Astrocyte (in vitro differentiated cells and primary cell): ENCODE results near the gene CCDC12. TPM values are rescaled to one million over a fixed set of nuclear protein-coding genes. Genes with fewer than 3 reads are reported as not detected.
A peak's percentile ranks its signal among the peaks of the same experiment; 100 is the strongest.

Source experiments
- DNase-seq: peaks from one replicate; pipeline ENCODE4 v3.0.0-alpha.2; 2010; ENCODE audit warnings: low read depth
- FAIRE-seq: peaks from 2 replicates; lab custom pipeline; 2011; peaks lifted over from hg19 to GRCh38; lab: Jason Lieb, UNC
- H2AFZ ChIP-seq: 2 replicates; pipeline ENCODE4 v1.6.0; 2012; ENCODE audit warnings: low read depth, low read length, inconsistent platforms
- H3K27ac ChIP-seq: 2 replicates; pipeline ENCODE4 v1.5.1; 2011; ENCODE audit warnings: low read depth, low read length, inconsistent platforms
- H3K27me3 ChIP-seq: 2 replicates; pipeline ENCODE4 v1.6.0; 2011; ENCODE audit warnings: low read length, inconsistent platforms; ENCODE audit not compliant: insufficient read depth
- H3K36me3 ChIP-seq: 2 replicates; pipeline ENCODE4 v1.5.1; 2011; ENCODE audit warnings: low read length, inconsistent platforms; ENCODE audit not compliant: insufficient read depth
- H3K4me1 ChIP-seq: 2 replicates; pipeline ENCODE4 v1.5.1; 2011; ENCODE audit warnings: low read length, inconsistent platforms; ENCODE audit not compliant: insufficient read depth
- H3K4me2 ChIP-seq: 2 replicates; pipeline ENCODE4 v1.6.0; 2012; ENCODE audit warnings: low read length, inconsistent platforms
- H3K4me3 ChIP-seq: 2 replicates; pipeline ENCODE4 v1.5.1; 2011; ENCODE audit warnings: low read depth, mild to moderate bottlenecking, low read length, inconsistent platforms; ENCODE audit not compliant: insufficient read depth
- H3K79me2 ChIP-seq: 2 replicates; pipeline ENCODE4 v1.6.0; 2012; ENCODE audit warnings: mild to moderate bottlenecking, low read length, inconsistent platforms; ENCODE audit not compliant: insufficient read depth
- H3K9ac ChIP-seq: 2 replicates; pipeline ENCODE4 v1.6.0; 2012; ENCODE audit warnings: mild to moderate bottlenecking, low read length, inconsistent platforms
- H3K9me3 ChIP-seq: 2 replicates; pipeline ENCODE4 v1.5.1; 2012; ENCODE audit warnings: low read depth, mild to moderate bottlenecking, low read length, inconsistent platforms; ENCODE audit not compliant: insufficient read depth
- H4K20me1 ChIP-seq: 2 replicates; pipeline ENCODE4 v1.6.0; 2012; ENCODE audit warnings: low read length, inconsistent platforms; ENCODE audit not compliant: insufficient read depth
- H3K27ac Mint-ChIP-seq: one replicate; pipeline ENCODE4 v1.8.0; 2021; ENCODE audit warnings: mild to moderate bottlenecking, mixed read lengths; ENCODE audit not compliant: unreplicated experiment
- H3K27me3 Mint-ChIP-seq: one replicate; pipeline ENCODE4 v1.8.0; 2021; ENCODE audit warnings: low read depth, mixed read lengths; ENCODE audit not compliant: unreplicated experiment
- H3K36me3 Mint-ChIP-seq: one replicate; pipeline ENCODE4 v1.8.0; 2021; ENCODE audit warnings: low read depth, mixed read lengths; ENCODE audit not compliant: unreplicated experiment
- H3K4me1 Mint-ChIP-seq: one replicate; pipeline ENCODE4 v1.8.0; 2021; ENCODE audit warnings: low read depth, mixed read lengths; ENCODE audit not compliant: unreplicated experiment
- H3K4me3 Mint-ChIP-seq: one replicate; pipeline ENCODE4 v1.8.0; 2021; ENCODE audit warnings: mild to moderate bottlenecking, moderate library complexity, mixed read lengths; ENCODE audit not compliant: unreplicated experiment
- H3K9me3 Mint-ChIP-seq: one replicate; pipeline ENCODE4 v1.8.0; 2021; ENCODE audit warnings: mild to moderate bottlenecking, mixed read lengths; ENCODE audit not compliant: unreplicated experiment
- CTCF ChIP-seq: IDR thresholded peaks from 2 replicates; pipeline ENCODE4 v1.5.1; 2011; ENCODE audit warnings: low read depth, mild to moderate bottlenecking, inconsistent platforms, low read length, moderate library complexity; ENCODE audit not compliant: insufficient read depth
- EZH2 ChIP-seq: IDR thresholded peaks from 2 replicates; pipeline ENCODE4 v1.6.1; 2012; ENCODE audit warnings: mild to moderate bottlenecking, low read length, inconsistent platforms; ENCODE audit not compliant: insufficient read depth
- total RNA-seq: library from RNA; stranded (reverse); gene quantifications from 2 replicates; pipeline ENCODE4 v1.2.1, GENCODE V29; 2021

The CCDC12 gene
- total RNA-seq, 1 donor from 2014 or later: 29.0 TPM

- DNase-seq: no peak
- Histone ChIP-seq H3K27ac (no peak overlapping the region), H4K20me1 (peaks cover 95% of the 10 kb centered on the region), H3K4me2 (no peak overlapping the region), H3K27me3 (no peaks in the 10 kb centered on the region), H2AFZ (no peak overlapping the region), H3K36me3 (no peaks in the 10 kb centered on the region), H3K9me3 (no peaks in the 10 kb centered on the region), H3K4me3 (no peak overlapping the region), H3K4me1 (peaks cover 29% of the 10 kb centered on the region), H3K79me2 (peaks cover 98% of the 10 kb centered on the region), H3K9ac (no peak overlapping the region)
- TF ChIP-seq EZH2: no peak
- TF ChIP-seq CTCF: no peak
- no peak for FAIRE-seq
- Mint-ChIP-seq H3K36me3 (peaks cover 21% of the 10 kb centered on the region), H3K9me3 (no peaks in the 10 kb centered on the region), H3K4me3 (peak overlapping the region; percentile 50), H3K27ac (no peak overlapping the region), H3K4me1 (peaks cover 47% of the 10 kb centered on the region), H3K27me3 (no peaks in the 10 kb centered on the region)
These were observed 26.4 kb downstream of the CCDC12 start for GRCh38 chr3:46950177-46950576.

GRCh38 chr3:46948830-46949671 lies 27.5 kb downstream of the CCDC12 start:
- H3K79me2 ChIP-seq: peaks cover 98% of the 10 kb centered on the region
- peaks cover 95% of the 10 kb centered on the region for H4K20me1 ChIP-seq
- Mint-ChIP-seq H3K4me1 (peaks cover 49% of the 10 kb centered on the region), H3K9me3 (no peaks in the 10 kb centered on the region), H3K27me3 (no peaks in the 10 kb centered on the region), H3K36me3 (peaks cover 17% of the 10 kb centered on the region), H3K27ac (no peak overlapping the region), H3K4me3 (no peak overlapping the region)
- H2AFZ ChIP-seq: no peak overlapping the region
- no peak overlapping the region for H3K9ac ChIP-seq
- no peak for FAIRE-seq
- no peaks in the 10 kb centered on the region for H3K9me3 ChIP-seq
- TF ChIP-seq EZH2 (no peak), CTCF (no peak)
- peaks cover 33% of the 10 kb centered on the region for H3K4me1 ChIP-seq
- no peak overlapping the region for H3K4me2 ChIP-seq
- H3K27me3 ChIP-seq: no peaks in the 10 kb centered on the region
- H3K36me3 ChIP-seq: no peaks in the 10 kb centered on the region
- H3K4me3 ChIP-seq: no peak overlapping the region
- no peak overlapping the region for H3K27ac ChIP-seq
- DNase-seq: no peak
